Skeletal muscle tissue (tissue), 4 donors: ENCODE results near the gene EXOC5. TPM values are rescaled to one million over a fixed set of nuclear protein-coding genes. Genes with fewer than 3 reads are reported as not detected.
"Not testable (repeated sequence)": the region's sequence is repeated elsewhere in the genome, so short reads cannot be mapped to it uniquely, and the experiment has no call there.

Source experiments
- H3K27ac ChIP-seq: one replicate; pipeline ENCODE4 v1.7.0; 2013; ENCODE audit warnings: mild to moderate bottlenecking, low read depth, low read length, inconsistent platforms
- H3K27me3 ChIP-seq, 3 donors: one replicate each; pipeline ENCODE4 v1.7.0; 2013; ENCODE audit warnings: low read length in 3 of 3; ENCODE audit not compliant: control insufficient read depth in 3 of 3, insufficient read depth in 3 of 3
- H3K36me3 ChIP-seq, 3 donors: one replicate each; pipeline ENCODE4 v1.7.0; 2013; ENCODE audit warnings: low read length in 3 of 3; ENCODE audit not compliant: control insufficient read depth in 3 of 3, insufficient read depth in 3 of 3
- H3K4me1 ChIP-seq, 3 donors: one replicate each; pipeline ENCODE4 v1.7.0; 2013; ENCODE audit warnings: low read length in 3 of 3, mild to moderate bottlenecking in 3 of 3; ENCODE audit not compliant: control insufficient read depth in 3 of 3, insufficient read depth in 3 of 3
- H3K4me3 ChIP-seq, 3 donors: one replicate each; pipeline ENCODE4 v1.7.0; 2013; ENCODE audit warnings: low read length in 3 of 3
- H3K9ac ChIP-seq, 3 donors: one replicate each; pipeline ENCODE4 v1.7.0; 2013; ENCODE audit warnings: low read length in 3 of 3, mild to moderate bottlenecking in 3 of 3, moderate library complexity in 2 of 3, low read depth in 1 of 3
- H3K9me3 ChIP-seq, 3 donors: one replicate each; pipeline ENCODE4 v1.7.0; 2013; ENCODE audit warnings: low read length in 3 of 3; ENCODE audit not compliant: control insufficient read depth in 3 of 3
- total RNA-seq: library from RNA; depleted of rRNA; stranded (reverse); fragments of >200 nt; gene quantifications from one replicate; pipeline ENCODE4 v1.2.3, GENCODE V29; 2014
- donor health status: Osteomylitis.

The EXOC5 gene
- total RNA-seq, 1 donor from 2014 or later: 27.1 TPM

- Histone ChIP-seq H3K9me3 (no peaks in the 10 kb centered on the region), H3K27me3 (no peaks in the 10 kb centered on the region), H3K27ac (no peak overlapping the region), H3K4me1 (no peaks in the 10 kb centered on the region), H3K36me3 (peaks cover 3 to 18% (median 16%) of the 10 kb centered on the region in 3 donors), H3K4me3 (no peak overlapping the region), H3K9ac (no peak overlapping the region)
Measured at GRCh38 chr14:57227083-57227482, 41.6 kb downstream of the EXOC5 start.

- no peaks in the 10 kb centered on the region for H3K27me3 ChIP-seq
- peaks cover 5 to 19% (median 13%) of the 10 kb centered on the region in 3 donors for H3K36me3 ChIP-seq
- no peak overlapping the region for H3K4me3 ChIP-seq
- H3K9ac ChIP-seq: no peak overlapping the region
- no peak overlapping the region for H3K27ac ChIP-seq
- no peaks in the 10 kb centered on the region for H3K4me1 ChIP-seq
- H3K9me3 ChIP-seq: no peaks in the 10 kb centered on the region
Measured at GRCh38 chr14:57221931-57222330, 46.8 kb downstream of the EXOC5 start.

- Histone ChIP-seq H3K9ac (no peak overlapping the region), H3K4me1 (no peaks in the 10 kb centered on the region), H3K27ac (no peak overlapping the region), H3K27me3 (no peaks in the 10 kb centered on the region), H3K9me3 (no peaks in the 10 kb centered on the region), H3K36me3 (peaks cover 15 to 57% (median 46%) of the 10 kb centered on the region in 3 donors), H3K4me3 (no peak overlapping the region)
Measured at GRCh38 chr14:57212919-57213318, 55.8 kb downstream of the EXOC5 start.

DNA sequence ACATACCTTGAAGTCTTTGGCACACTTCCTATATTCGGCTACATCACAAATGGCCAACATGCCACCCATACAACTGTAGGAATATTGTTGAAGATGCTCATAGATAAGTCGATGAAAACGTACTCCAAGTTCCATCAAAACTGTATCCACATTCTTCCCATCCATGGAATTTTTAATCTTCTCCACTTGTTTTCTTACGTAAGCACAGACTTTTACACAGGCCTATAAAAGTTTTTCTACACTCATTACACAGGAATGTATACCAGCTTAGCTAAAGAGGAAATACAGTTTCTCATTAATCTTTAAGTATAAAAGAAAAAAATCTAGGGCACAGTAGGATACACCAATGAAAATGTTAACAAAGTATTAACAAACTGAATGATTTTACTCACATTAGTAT, 59.1 kb downstream of the EXOC5 start:
- Histone ChIP-seq H3K27me3 (no peaks in the 10 kb centered on the region), H3K36me3 (peaks cover 10 to 39% (median 35%) of the 10 kb centered on the region in 3 donors), H3K9me3 (no peaks in the 10 kb centered on the region), H3K27ac (no peak overlapping the region), H3K9ac (no peak overlapping the region), H3K4me1 (no peaks in the 10 kb centered on the region), H3K4me3 (no peak overlapping the region)

- H3K4me1 ChIP-seq: no peaks in the 10 kb centered on the region
- H3K4me3 ChIP-seq: no peak overlapping the region
- H3K36me3 ChIP-seq: peaks cover 3 to 14% (median 11%) of the 10 kb centered on the region in 3 donors
- no peak overlapping the region for H3K9ac ChIP-seq
- H3K9me3 ChIP-seq: no peaks in the 10 kb centered on the region
- H3K27me3 ChIP-seq: no peaks in the 10 kb centered on the region
- no peak overlapping the region for H3K27ac ChIP-seq
Measured at GRCh38 chr14:57205938-57206337, 62.8 kb downstream of the EXOC5 start.

DNA sequence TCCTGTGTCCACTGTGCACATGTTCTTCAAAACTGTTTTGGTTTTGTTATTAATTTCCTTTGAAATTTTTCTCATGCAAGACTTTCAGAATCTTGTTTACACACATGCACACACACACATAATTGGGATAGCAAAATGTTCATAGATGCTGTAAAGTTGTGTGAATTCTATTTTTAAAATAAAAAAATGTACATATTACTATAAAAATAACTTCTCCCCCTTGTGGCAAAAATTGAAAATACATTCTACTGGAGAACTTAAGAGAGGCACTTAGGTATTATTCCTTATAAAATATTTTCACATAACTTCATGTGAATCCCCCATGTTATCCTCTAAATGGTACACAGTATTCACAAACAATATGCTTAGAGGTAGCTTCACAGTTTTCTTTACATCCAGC, 66.0 kb downstream of the EXOC5 start:
- H3K9me3 ChIP-seq, H3K4me1 ChIP-seq, H3K36me3 ChIP-seq, H3K27ac ChIP-seq, H3K4me3 ChIP-seq, H3K9ac ChIP-seq, H3K27me3 ChIP-seq: not testable (repeated sequence)

- H3K27me3 ChIP-seq: no peaks in the 10 kb centered on the region
- H3K4me1 ChIP-seq: no peaks in the 10 kb centered on the region
- no peak overlapping the region for H3K9ac ChIP-seq
- no peaks in the 10 kb centered on the region for H3K9me3 ChIP-seq
- H3K4me3 ChIP-seq: no peak overlapping the region
- no peak overlapping the region for H3K27ac ChIP-seq
- H3K36me3 ChIP-seq: no peaks in the 10 kb centered on the region
Measured at GRCh38 chr14:57199921-57200320, 68.8 kb downstream of the EXOC5 start.

- Histone ChIP-seq H3K9ac (no peak overlapping the region), H3K36me3 (no peaks in the 10 kb centered on the region), H3K4me1 (no peaks in the 10 kb centered on the region), H3K27ac (no peak overlapping the region), H3K27me3 (peaks cover 0 to 3% (median 0%) of the 10 kb centered on the region in 3 donors), H3K9me3 (no peaks in the 10 kb centered on the region), H3K4me3 (no peak overlapping the region)
Measured at GRCh38 chr14:57189070-57189469, 79.6 kb downstream of the EXOC5 start.

- H3K27ac ChIP-seq: no peak overlapping the region
- no peak overlapping the region for H3K9ac ChIP-seq
- H3K36me3 ChIP-seq: no peaks in the 10 kb centered on the region
- H3K4me3 ChIP-seq: no peak overlapping the region
- H3K9me3 ChIP-seq: no peaks in the 10 kb centered on the region
- peaks cover 0 to 3% (median 0%) of the 10 kb centered on the region in 3 donors for H3K27me3 ChIP-seq
- no peaks in the 10 kb centered on the region for H3K4me1 ChIP-seq
Measured at GRCh38 chr14:57182760-57183503, 85.8 kb downstream of the EXOC5 start.

GRCh38 chr14:57179273-57179672, 89.4 kb downstream of the EXOC5 start:
- Histone ChIP-seq H3K27ac (no peak overlapping the region), H3K36me3 (no peaks in the 10 kb centered on the region), H3K4me1 (no peaks in the 10 kb centered on the region), H3K27me3 (peaks cover 0 to 3% (median 1%) of the 10 kb centered on the region in 3 donors), H3K9me3 (no peaks in the 10 kb centered on the region), H3K9ac (no peak overlapping the region), H3K4me3 (no peak overlapping the region)
